Loucy (cell line): ENCODE data around the gene UBE2U.

ENCODE experiments used
- H2AFZ ChIP-seq: fragments of 200-600 bp; sonication (generic); 2 replicates; pipeline ENCODE4 v1.6.0; 2016; ENCODE audit warnings: antibody characterized with exemption, mild to moderate bottlenecking, low read length, moderate library complexity
- H3F3A ChIP-seq: fragments of 200-600 bp; 2 replicates; pipeline ENCODE4 v1.6.0; 2016; ENCODE audit warnings: antibody characterized with exemption, low read depth, mild to moderate bottlenecking
- H3K27me3 ChIP-seq: fragments of 200-600 bp; sonication (generic); 2 replicates; pipeline ENCODE4 v1.6.1; 2014; ENCODE audit warnings: low read length, mild to moderate bottlenecking; ENCODE audit not compliant: insufficient read depth, poor library complexity, severe bottlenecking
- H3K36me3 ChIP-seq: fragments of 200-600 bp; sonication (generic); 2 replicates; pipeline ENCODE4 v1.6.1; 2016; ENCODE audit warnings: low read length; ENCODE audit not compliant: insufficient read depth
- H3K4me1 ChIP-seq: fragments of 200-600 bp; sonication (generic); 2 replicates; pipeline ENCODE4 v1.5.1; 2014; ENCODE audit warnings: low read length, mild to moderate bottlenecking; ENCODE audit not compliant: insufficient read depth, poor library complexity, severe bottlenecking
- H3K4me2 ChIP-seq: fragments of 200-600 bp; sonication (generic); 2 replicates; pipeline ENCODE4 v1.6.0; 2014; ENCODE audit warnings: antibody characterized with exemption, low read length, low read depth, mild to moderate bottlenecking; ENCODE audit not compliant: poor library complexity, severe bottlenecking
- H3K4me3 ChIP-seq: fragments of 200-600 bp; sonication (generic); 2 replicates; pipeline ENCODE4 v1.5.1; 2014; ENCODE audit warnings: low read length, mild to moderate bottlenecking, mixed read lengths; ENCODE audit not compliant: poor library complexity, severe bottlenecking
- H3K79me2 ChIP-seq: fragments of 200-600 bp; sonication (generic); 2 replicates; pipeline ENCODE4 v1.6.1; 2014; ENCODE audit warnings: low read length; ENCODE audit not compliant: insufficient read depth
- H3K9ac ChIP-seq: fragments of 200-600 bp; sonication (generic); 2 replicates; pipeline ENCODE4 v1.6.0; 2014; ENCODE audit warnings: mild to moderate bottlenecking, low read depth, low read length, moderate library complexity; ENCODE audit not compliant: poor library complexity, severe bottlenecking
- H3K9me2 ChIP-seq: fragments of 200-600 bp; sonication (generic); replicated peaks from 2 replicates; pipeline ENCODE4 v1.6.1; 2016; ENCODE audit warnings: low read depth, low read length, mixed read lengths
- H3K9me3 ChIP-seq: fragments of 200-600 bp; sonication (generic); 2 replicates; pipeline ENCODE4 v1.6.1; 2014; ENCODE audit warnings: mild to moderate bottlenecking, antibody characterized with exemption, low read length, low read depth; ENCODE audit not compliant: insufficient read depth
- H4K20me1 ChIP-seq: fragments of 200-600 bp; sonication (generic); 2 replicates; pipeline ENCODE4 v1.6.0; 2014; ENCODE audit warnings: antibody characterized with exemption, low read length, mild to moderate bottlenecking; ENCODE audit not compliant: insufficient read depth, poor library complexity, severe bottlenecking
- CTCF ChIP-seq: fragments of 200-600 bp; sonication (generic); conservative IDR thresholded peaks from 2 replicates; pipeline ENCODE4 v1.5.1; 2014; ENCODE audit warnings: mild to moderate bottlenecking, antibody characterized with exemption, low read length
- EZH2phosphoT487 ChIP-seq: fragments of 200-600 bp; IDR thresholded peaks from 2 replicates; pipeline ENCODE4 v1.6.1; 2018; ENCODE audit warnings: antibody characterized with exemption, mild to moderate bottlenecking, moderate library complexity, borderline replicate concordance

Gene UBE2U

GRCh38 chr1:64171246-64171645 lies 32.2 kb upstream of the UBE2U start:
- Histone ChIP-seq H3K9me2 (no peaks in the 10 kb centered on the region), H3K4me1 (peaks cover 4% of the 10 kb centered on the region), H2AFZ (peak overlapping the region; percentile 53; the same call in 1 of the 2 replicates), H4K20me1 (no peaks in the 10 kb centered on the region), H3K4me2 (no peak overlapping the region), H3F3A (no peaks in the 10 kb centered on the region), H3K9ac (no peak overlapping the region), H3K9me3 (no peaks in the 10 kb centered on the region), H3K27me3 (no peaks in the 10 kb centered on the region), H3K79me2 (no peaks in the 10 kb centered on the region), H3K36me3 (no peaks in the 10 kb centered on the region), H3K4me3 (no peak overlapping the region)
- no peak for TF ChIP-seq CTCF

DNA sequence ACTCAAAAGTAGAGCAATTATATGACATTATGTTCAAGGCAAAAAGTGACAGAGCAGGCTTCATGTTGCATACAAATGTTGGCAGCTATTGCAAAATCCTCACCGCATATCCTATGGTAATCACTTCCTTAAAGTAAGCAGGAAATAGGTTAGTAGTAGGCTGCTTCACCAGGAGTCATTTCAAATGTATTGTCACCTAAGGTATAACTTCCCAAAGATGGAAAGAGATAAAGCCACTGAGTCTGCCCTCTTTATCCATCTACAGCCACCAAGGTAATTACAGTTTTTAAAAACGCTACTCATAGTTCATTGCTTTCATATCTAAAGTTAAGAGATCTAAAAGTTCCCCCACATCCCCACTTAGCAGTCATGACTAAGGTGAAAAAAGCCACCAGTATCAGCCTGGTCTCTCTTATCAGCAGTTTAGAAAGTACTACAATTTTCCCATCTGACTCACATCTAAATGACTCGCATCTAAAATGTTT lies 31.6 kb upstream of the UBE2U start:
- peak overlapping the region; percentile 53; the same call in 1 of the 2 replicates for H2AFZ ChIP-seq
- TF ChIP-seq CTCF (no peak), EZH2phosphoT487 (no peak)
- H3K4me2 ChIP-seq: no peak overlapping the region
- no peaks in the 10 kb centered on the region for H3K79me2 ChIP-seq
- no peaks in the 10 kb centered on the region for H3K9me2 ChIP-seq
- H3K36me3 ChIP-seq: no peaks in the 10 kb centered on the region
- H3K27me3 ChIP-seq: no peaks in the 10 kb centered on the region
- no peak overlapping the region for H3K9ac ChIP-seq
- H3K9me3 ChIP-seq: no peaks in the 10 kb centered on the region
- H4K20me1 ChIP-seq: no peaks in the 10 kb centered on the region
- no peaks in the 10 kb centered on the region for H3F3A ChIP-seq
- no peak overlapping the region for H3K4me3 ChIP-seq
- H3K4me1 ChIP-seq: peaks cover 4% of the 10 kb centered on the region

- no peaks in the 10 kb centered on the region for H4K20me1 ChIP-seq
- no peaks in the 10 kb centered on the region for H3K9me3 ChIP-seq
- H3K79me2 ChIP-seq: no peaks in the 10 kb centered on the region
- no peaks in the 10 kb centered on the region for H3K27me3 ChIP-seq
- no peak overlapping the region for H3K4me2 ChIP-seq
- no peak overlapping the region for H2AFZ ChIP-seq
- H3F3A ChIP-seq: no peaks in the 10 kb centered on the region
- peaks cover 4% of the 10 kb centered on the region for H3K4me1 ChIP-seq
- H3K9ac ChIP-seq: no peak overlapping the region
- TF ChIP-seq EZH2phosphoT487 (no peak), CTCF (no peak)
- no peak overlapping the region for H3K4me3 ChIP-seq
- H3K9me2 ChIP-seq: no peaks in the 10 kb centered on the region
- no peaks in the 10 kb centered on the region for H3K36me3 ChIP-seq
These were observed 30.9 kb upstream of the UBE2U start for GRCh38 chr1:64172458-64172983.
